Liver (tissue), 9 donors: ENCODE data around the gene SNAI1. TPM values are rescaled to one million over a fixed set of nuclear protein-coding genes. Genes with fewer than 3 reads are reported as not detected.

Experiments
- DNase-seq: peaks from one replicate; pipeline ENCODE4 v3.0.0-alpha.2; 2017; ENCODE audit warnings: low spot score
- H3K27ac ChIP-seq, 2 donors: one replicate each; pipeline ENCODE4 v1.7.0; 2013; ENCODE audit warnings: inconsistent platforms in 2 of 2, low read length in 2 of 2, control low read depth in 1 of 2, low read depth in 1 of 2, mild to moderate bottlenecking in 1 of 2
- H3K27me3 ChIP-seq, 4 donors: one replicate each; pipeline versions ENCODE4 v1.6.1 to v1.7.0; 2013; ENCODE audit warnings: low read length in 3 of 4, inconsistent platforms in 1 of 4, mild to moderate bottlenecking in 1 of 4, moderate library complexity in 1 of 4; ENCODE audit not compliant: control insufficient read depth in 4 of 4, insufficient read depth in 4 of 4
- H3K36me3 ChIP-seq, 4 donors: one replicate each; pipeline versions ENCODE4 v1.6.1 to v1.7.0; 2013; ENCODE audit warnings: low read length in 3 of 4, mild to moderate bottlenecking in 3 of 4, low read depth in 1 of 4, moderate library complexity in 1 of 4; ENCODE audit not compliant: control insufficient read depth in 4 of 4, insufficient read depth in 3 of 4
- H3K4me1 ChIP-seq, 4 donors: one replicate each; pipeline versions ENCODE4 v1.6.1 to v1.7.0; 2013; ENCODE audit warnings: low read length in 3 of 4, mild to moderate bottlenecking in 3 of 4, moderate library complexity in 1 of 4; ENCODE audit not compliant: control insufficient read depth in 4 of 4, insufficient read depth in 4 of 4
- H3K4me3 ChIP-seq, 3 donors: one replicate each; pipeline versions ENCODE4 v1.6.1 to v1.7.0; 2013; ENCODE audit warnings: low read length in 3 of 3, control low read depth in 1 of 3, low read depth in 1 of 3, mild to moderate bottlenecking in 1 of 3
- H3K9ac ChIP-seq, 2 donors: one replicate each; pipeline ENCODE4 v1.7.0; 2013; ENCODE audit warnings: low read length in 2 of 2, mild to moderate bottlenecking in 2 of 2, moderate library complexity in 2 of 2, control low read depth in 1 of 2, low read depth in 1 of 2
- H3K9me3 ChIP-seq, 4 donors: one replicate each; pipeline versions ENCODE4 v1.6.1 to v1.7.0; 2013; ENCODE audit warnings: low read length in 3 of 4; ENCODE audit not compliant: control insufficient read depth in 4 of 4
- EGR1 ChIP-seq, 2 donors: IDR thresholded peaks; 2 replicates each; pipeline ENCODE4 v1.6.1; 2016 to 2018; ENCODE audit warnings: antibody characterized with exemption in 2 of 2, low read depth in 2 of 2
- FOXA1 ChIP-seq: IDR thresholded peaks from 2 replicates; pipeline ENCODE4 v1.6.1; 2016; ENCODE audit warnings: antibody characterized with exemption
- FOXA2 ChIP-seq: IDR thresholded peaks from 2 replicates; pipeline ENCODE4 v1.6.1; 2016; ENCODE audit warnings: antibody characterized with exemption
- GABPA ChIP-seq, 2 donors: IDR thresholded peaks in 1 of 2; conservative IDR thresholded peaks in 1 of 2; 2 replicates each; pipeline ENCODE4 v1.6.1; 2016; ENCODE audit warnings: antibody characterized with exemption in 2 of 2, mild to moderate bottlenecking in 1 of 2, moderate library complexity in 1 of 2
- HNF4A ChIP-seq, 2 donors: conservative IDR thresholded peaks; 2 replicates each; pipeline ENCODE4 v1.6.1; 2016; ENCODE audit warnings: antibody characterized with exemption in 2 of 2, mild to moderate bottlenecking in 2 of 2
- HNF4G ChIP-seq: IDR thresholded peaks from 2 replicates; pipeline ENCODE4 v1.6.1; 2016; ENCODE audit warnings: antibody characterized with exemption
- JUND ChIP-seq, 2 donors: IDR thresholded peaks; 2 replicates each; pipeline ENCODE4 v1.6.1; 2016; ENCODE audit warnings: antibody characterized with exemption in 2 of 2
- MAX ChIP-seq: IDR thresholded peaks from 2 replicates; pipeline ENCODE4 v1.6.1; 2016; ENCODE audit warnings: antibody characterized with exemption
- NR2F2 ChIP-seq: IDR thresholded peaks from 2 replicates; pipeline ENCODE4 v1.6.1; 2016; ENCODE audit warnings: antibody characterized with exemption
- RAD21 ChIP-seq, 2 donors: IDR thresholded peaks; 2 replicates each; pipeline ENCODE4 v1.6.1; 2016; ENCODE audit warnings: antibody characterized with exemption in 2 of 2, mild to moderate bottlenecking in 2 of 2
- REST ChIP-seq: IDR thresholded peaks from 2 replicates; pipeline ENCODE4 v1.6.1; 2016; ENCODE audit warnings: antibody characterized with exemption, mild to moderate bottlenecking
- RXRA ChIP-seq, 2 donors: IDR thresholded peaks; 2 replicates each; pipeline ENCODE4 v1.6.1; 2017 to 2018; ENCODE audit warnings: antibody characterized with exemption in 2 of 2, mild to moderate bottlenecking in 1 of 2
- SP1 ChIP-seq: IDR thresholded peaks from 2 replicates; pipeline ENCODE4 v1.6.1; 2018; ENCODE audit warnings: antibody characterized with exemption, mild to moderate bottlenecking
- TAF1 ChIP-seq: conservative IDR thresholded peaks from 2 replicates; pipeline ENCODE4 v1.6.1; 2016; ENCODE audit warnings: antibody characterized with exemption, mild to moderate bottlenecking
- YY1 ChIP-seq: IDR thresholded peaks from 2 replicates; pipeline ENCODE4 v1.6.1; 2016; ENCODE audit warnings: antibody characterized with exemption, mild to moderate bottlenecking
- ZBTB33 ChIP-seq: IDR thresholded peaks from 2 replicates; pipeline ENCODE4 v1.6.1; 2016; ENCODE audit warnings: antibody characterized with exemption
- WGBS: extraction: QIAGEN DNeasy Blood & Tissue Kit; methylation state at CpG from one replicate; pipeline ENCODE4 v1.1.7; 2013; 5-methylcytosine and 5-hydroxymethylcytosine counted together
- polyA plus RNA-seq, 2 donors: library from polyadenylated mRNA; stranded (reverse) in 1 of 2; unstranded in 1 of 2; fragments of 200-250 nt in 1 of 2; fragments of >200 nt in 1 of 2; fragmentation: Nextera tagmentation in 1 of 2; extraction: Ambion mirVana in 1 of 2; gene quantifications; one replicate each; pipeline versions ENCODE4 v1.2.1 to v1.2.3, GENCODE V29; 2013 to 2015
- total RNA-seq, 2 donors: library from RNA; depleted of rRNA; stranded (reverse); fragments of >200 nt; gene quantifications; one replicate each; pipeline ENCODE4 v1.2.3, GENCODE V29; 2014
- TF ChIP-seq, protein P1 (sequence below): fragments of 150-350 bp; IDR thresholded peaks from 2 replicates; pipeline ENCODE4 v1.5.1; 2017; ENCODE audit warnings: improper control_type of control experiment, low read depth, low read length; ENCODE audit not compliant: missing input control
- TF ChIP-seq, protein P2 (sequence below): IDR thresholded peaks from 2 replicates; pipeline ENCODE4 v1.6.1; 2016; ENCODE audit warnings: antibody characterized with exemption
- donor health status: healthy.
- donor health status: healthy.
- donor health status: healthy.
- donor health status: healthy.
- donor health status: healthy.

SNAI1 gene
- total and polyA plus RNA-seq, 4 donors: 0.28 to 3.4 (median 0.60) TPM

DNA sequence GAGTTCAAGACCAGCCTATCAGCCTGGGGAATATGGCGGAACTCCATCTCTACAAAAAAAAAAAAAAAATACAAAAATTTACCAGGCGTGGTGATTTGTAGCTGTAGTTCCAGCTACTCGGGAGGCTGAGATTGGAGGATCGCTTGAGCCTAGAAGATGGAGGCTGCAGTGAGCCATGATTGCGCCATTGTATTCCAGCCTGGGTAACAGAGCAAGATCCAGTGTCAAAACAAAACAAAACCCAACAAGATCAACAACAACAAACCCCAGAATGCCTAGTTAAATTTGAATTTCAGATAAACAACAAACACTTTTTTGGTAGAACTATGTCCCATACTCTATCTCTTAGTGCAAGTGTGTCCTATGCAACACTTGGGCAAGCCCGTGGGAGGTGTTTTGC, 39.9 kb downstream of the SNAI1 start:
- no peaks in the 10 kb centered on the region for H3K27me3 ChIP-seq
- no peak overlapping the region for H3K4me3 ChIP-seq
- WGBS: 93% methylated on average over 6 of the region's 6 CpGs
- no peak overlapping the region for H3K27ac ChIP-seq
- H3K36me3 ChIP-seq: no peaks in the 10 kb centered on the region
- TF ChIP-seq EGR1 (IDR thresholded peaks at IDR 0.05; ENCODE audit: low read depth in 2 of 2) (no peak), FOXA2 (no peak), HNF4A (conservative IDR thresholded peaks at IDR 0.05) (no peak), GABPA (IDR thresholded peaks at IDR 0.05 in 1 of 2, conservative IDR thresholded peaks at IDR 0.05 in 1 of 2) (no peak)
- H3K4me1 ChIP-seq: no peaks in the 10 kb centered on the region
- DNase-seq: no peak
- no peak overlapping the region for H3K9ac ChIP-seq
- no peaks in the 10 kb centered on the region for H3K9me3 ChIP-seq

DNA sequence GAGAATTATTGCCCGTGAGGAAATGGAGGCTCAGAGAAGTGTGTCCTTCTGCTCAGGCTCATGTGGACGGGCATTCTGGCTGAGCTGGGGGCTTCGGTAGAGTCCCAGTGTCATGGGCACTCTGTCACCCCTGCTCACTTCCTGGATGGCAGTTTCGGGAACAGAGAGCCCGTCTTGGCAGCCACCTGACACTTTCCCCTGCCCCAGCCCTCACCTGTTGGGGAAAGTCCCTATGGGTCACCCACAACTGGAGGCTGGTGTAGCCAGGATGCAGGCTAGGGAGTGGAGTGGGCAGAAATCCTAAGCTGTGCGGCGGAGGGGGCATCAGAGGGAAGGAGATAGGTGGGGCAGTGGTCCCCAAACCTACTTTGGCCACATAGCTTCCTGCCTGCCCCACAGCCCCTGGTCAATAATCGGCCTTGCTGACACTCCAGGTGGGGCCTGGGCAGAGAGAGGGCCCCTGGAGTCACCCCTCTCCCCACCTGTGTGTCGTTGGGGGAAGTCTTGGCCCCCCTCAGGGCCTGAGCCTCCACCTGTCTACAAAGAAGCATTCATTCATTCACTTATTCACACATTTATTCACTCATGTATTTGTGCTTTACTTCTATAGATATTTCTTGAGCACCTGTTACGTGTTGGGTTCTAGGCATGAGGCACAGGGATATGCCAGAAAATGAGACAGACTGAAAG, 40.5 kb downstream of the SNAI1 start:
- Histone ChIP-seq H3K4me3 (no peak overlapping the region), H3K27ac (no peak overlapping the region), H3K4me1 (peaks cover 0 to 3% (median 0%) of the 10 kb centered on the region in 4 donors), H3K36me3 (no peaks in the 10 kb centered on the region), H3K27me3 (no peaks in the 10 kb centered on the region), H3K9me3 (no peaks in the 10 kb centered on the region), H3K9ac (no peak overlapping the region)
- no peak for DNase-seq
- WGBS: 75% methylated on average over 10 of the region's 10 CpGs
- TF ChIP-seq NR2F2 (no peak), JUND (IDR thresholded peaks at IDR 0.05) (no peak), RAD21 (IDR thresholded peaks at IDR 0.05) (no peak), FOXA2 (no peak), GABPA (IDR thresholded peaks at IDR 0.05 in 1 of 2, conservative IDR thresholded peaks at IDR 0.05 in 1 of 2) (no peak), SP1 (no peak), RXRA (IDR thresholded peaks at IDR 0.05) (no peak), MAX (no peak), YY1 (no peak), REST (no peak), FOXA1 (no peak), HNF4A (conservative IDR thresholded peaks at IDR 0.05) (no peak), HNF4G (no peak), EGR1 (IDR thresholded peaks at IDR 0.05; ENCODE audit: low read depth in 2 of 2) (no peak), ZBTB33 (no peak), TAF1 (no peak)
- TF ChIP-seq, protein P1, sequence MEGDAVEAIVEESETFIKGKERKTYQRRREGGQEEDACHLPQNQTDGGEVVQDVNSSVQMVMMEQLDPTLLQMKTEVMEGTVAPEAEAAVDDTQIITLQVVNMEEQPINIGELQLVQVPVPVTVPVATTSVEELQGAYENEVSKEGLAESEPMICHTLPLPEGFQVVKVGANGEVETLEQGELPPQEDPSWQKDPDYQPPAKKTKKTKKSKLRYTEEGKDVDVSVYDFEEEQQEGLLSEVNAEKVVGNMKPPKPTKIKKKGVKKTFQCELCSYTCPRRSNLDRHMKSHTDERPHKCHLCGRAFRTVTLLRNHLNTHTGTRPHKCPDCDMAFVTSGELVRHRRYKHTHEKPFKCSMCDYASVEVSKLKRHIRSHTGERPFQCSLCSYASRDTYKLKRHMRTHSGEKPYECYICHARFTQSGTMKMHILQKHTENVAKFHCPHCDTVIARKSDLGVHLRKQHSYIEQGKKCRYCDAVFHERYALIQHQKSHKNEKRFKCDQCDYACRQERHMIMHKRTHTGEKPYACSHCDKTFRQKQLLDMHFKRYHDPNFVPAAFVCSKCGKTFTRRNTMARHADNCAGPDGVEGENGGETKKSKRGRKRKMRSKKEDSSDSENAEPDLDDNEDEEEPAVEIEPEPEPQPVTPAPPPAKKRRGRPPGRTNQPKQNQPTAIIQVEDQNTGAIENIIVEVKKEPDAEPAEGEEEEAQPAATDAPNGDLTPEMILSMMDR: no peak
- TF ChIP-seq, protein P2, sequence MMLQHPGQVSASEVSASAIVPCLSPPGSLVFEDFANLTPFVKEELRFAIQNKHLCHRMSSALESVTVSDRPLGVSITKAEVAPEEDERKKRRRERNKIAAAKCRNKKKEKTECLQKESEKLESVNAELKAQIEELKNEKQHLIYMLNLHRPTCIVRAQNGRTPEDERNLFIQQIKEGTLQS: no peak
